Esophagus squamous epithelium (tissue), 5 donors: ENCODE data around the gene GLYATL3. TPM values are rescaled to one million over a fixed set of nuclear protein-coding genes. Genes with fewer than 3 reads are reported as not detected.

Experiments used
- DNase-seq: peaks from one replicate; lab custom pipeline; 2025; lab: John Stamatoyannopoulos, UW
- H3K27ac ChIP-seq, 4 donors: fragments of 200-600 bp; sonication (generic); one replicate each; pipeline ENCODE4 v1.5.1; 2016 to 2019; ENCODE audit warnings: mild to moderate bottlenecking in 1 of 4
- H3K27me3 ChIP-seq, 4 donors: fragments of 200-600 bp; sonication (generic); 1 replicate in 3 of 4; 2 replicates in 1 of 4; pipeline versions ENCODE4 v1.5.1 to v1.6.0; 2017 to 2021; ENCODE audit warnings: antibody characterized with exemption in 1 of 4
- H3K36me3 ChIP-seq, 3 donors: fragments of 200-600 bp; sonication (generic); one replicate each; pipeline ENCODE4 v1.5.1; 2016 to 2019
- H3K4me1 ChIP-seq, 3 donors: fragments of 200-600 bp; sonication (generic); one replicate each; pipeline ENCODE4 v1.5.1; 2017 to 2019
- H3K4me3 ChIP-seq, 4 donors: fragments of 200-600 bp; sonication (generic); 1 replicate in 3 of 4; 2 replicates in 1 of 4; pipeline ENCODE4 v1.5.1; 2016 to 2019; ENCODE audit warnings: mild to moderate bottlenecking in 2 of 4, moderate library complexity in 1 of 4
- H3K9me3 ChIP-seq, 3 donors: fragments of 200-600 bp; sonication (generic); one replicate each; pipeline ENCODE4 v1.5.1; 2016 to 2019
- CTCF ChIP-seq, 6 experiments: fragments of 450-650 bp in 4 of 6; fragments of 200-600 bp in 2 of 6; sonication (generic) in 2 of 6; IDR thresholded peaks; one replicate each; pipeline ENCODE4 v1.5.1; 2016 to 2019; ENCODE audit warnings: antibody characterized with exemption in 6 of 6, mild to moderate bottlenecking in 4 of 6, moderate library complexity in 4 of 6
- POLR2A ChIP-seq, 4 donors: fragments of 450-650 bp; IDR thresholded peaks; one replicate each; pipeline ENCODE4 v1.6.1; 2017; ENCODE audit warnings: antibody characterized with exemption in 4 of 4, mild to moderate bottlenecking in 4 of 4, moderate library complexity in 3 of 4
- WGBS, 2 donors: methylation state at CpG; one replicate each; pipeline ENCODE4 v1.1.5; 2018; 5-methylcytosine and 5-hydroxymethylcytosine counted together
- intact Hi-C: fragments of 100-400 bp; cut with DNase I; formaldehyde crosslinking; loops from one replicate; pipeline ENCODE4 v1.15.0; 2022
- total RNA-seq, 4 donors: library from RNA; depleted of rRNA; stranded (reverse); fragments of >200 nt; gene quantifications; one replicate each; pipeline ENCODE4 v1.1.0, GENCODE V29; 2016
- donor health status: DM: yes; HTN: yes; CAD: no.

The GLYATL3 gene
- total RNA-seq, 4 donors from 2014 or later = not detected

GRCh38 chr6:49557177-49557576 lies 57.5 kb downstream of the GLYATL3 start:
- Histone ChIP-seq H3K4me1 (peaks cover 0 to 50% (median 7%) of the 10 kb centered on the region in 3 donors), H3K27ac (peak overlapping the region; percentile 63 to 80 (median 77)), H3K4me3 (no peak overlapping the region), H3K36me3 (no peaks in the 10 kb centered on the region), H3K9me3 (no peaks in the 10 kb centered on the region), H3K27me3 (no peaks in the 10 kb centered on the region)
- no peak for TF ChIP-seq POLR2A (IDR thresholded peaks at IDR 0.05)
- no peak for TF ChIP-seq CTCF (IDR thresholded peaks at IDR 0.05)
- intact Hi-C loops = no loop called here
- no peak for DNase-seq
- WGBS, 2 donors = 75 to 82% methylated on average over 3 of the region's 3 CpGs

GRCh38 chr6:49558238-49558637 lies 58.5 kb downstream of the GLYATL3 start:
- no peak overlapping the region for H3K27ac ChIP-seq
- no peaks in the 10 kb centered on the region for H3K36me3 ChIP-seq
- no peaks in the 10 kb centered on the region for H3K9me3 ChIP-seq
- H3K4me1 ChIP-seq = peaks cover 0 to 40% (median 7%) of the 10 kb centered on the region in 3 donors
- no peak overlapping the region for H3K4me3 ChIP-seq
- no peak for DNase-seq
- no peaks in the 10 kb centered on the region for H3K27me3 ChIP-seq
- intact Hi-C loops = no loop called here
- TF ChIP-seq POLR2A (IDR thresholded peaks at IDR 0.05) (no peak), CTCF (IDR thresholded peaks at IDR 0.05) (no peak)

GRCh38 chr6:49563006-49563886 lies 63.5 kb downstream of the GLYATL3 start:
- no peak overlapping the region for H3K4me3 ChIP-seq
- H3K27me3 ChIP-seq = no peaks in the 10 kb centered on the region
- no peak for DNase-seq
- peaks cover 0 to 3% (median 0%) of the 10 kb centered on the region in 3 donors for H3K4me1 ChIP-seq
- no peaks in the 10 kb centered on the region for H3K36me3 ChIP-seq
- no peak overlapping the region for H3K27ac ChIP-seq
- intact Hi-C loops = no loop called here
- 68 to 86% methylated on average over 2 to 4 of the region's 5 CpGs for WGBS, 2 donors
- H3K9me3 ChIP-seq = no peaks in the 10 kb centered on the region
- TF ChIP-seq CTCF (IDR thresholded peaks at IDR 0.05) (no peak), POLR2A (IDR thresholded peaks at IDR 0.05) (no peak)

- H3K27me3 ChIP-seq = no peaks in the 10 kb centered on the region
- H3K9me3 ChIP-seq = no peaks in the 10 kb centered on the region
- intact Hi-C loops = no loop called here
- no peak for DNase-seq
- no peaks in the 10 kb centered on the region for H3K36me3 ChIP-seq
- H3K27ac ChIP-seq = no peak overlapping the region
- H3K4me1 ChIP-seq = peaks cover 0 to 3% (median 0%) of the 10 kb centered on the region in 3 donors
- 58 to 92% methylated on average over 1 of the region's 1 CpG for WGBS, 2 donors
- H3K4me3 ChIP-seq = no peak overlapping the region
- TF ChIP-seq CTCF (IDR thresholded peaks at IDR 0.05) (no peak), POLR2A (IDR thresholded peaks at IDR 0.05) (no peak)
Observed at GRCh38 chr6:49564552-49564951, 64.8 kb downstream of the GLYATL3 start.

- TF ChIP-seq POLR2A (IDR thresholded peaks at IDR 0.05) (no peak), CTCF (IDR thresholded peaks at IDR 0.05) (no peak)
- 51 to 54% methylated on average over 2 of the region's 2 CpGs for WGBS, 2 donors
- intact Hi-C loops = no loop called here
Observed at GRCh38 chr6:49565261-49565660, 65.5 kb downstream of the GLYATL3 start.

More at GRCh38 chr6:49565261-49565660, 65.5 kb downstream of the GLYATL3 start:
- no peak for DNase-seq
- Histone ChIP-seq H3K27me3 (no peaks in the 10 kb centered on the region), H3K9me3 (no peaks in the 10 kb centered on the region), H3K4me3 (no peak overlapping the region), H3K4me1 (peaks cover 0 to 3% (median 0%) of the 10 kb centered on the region in 3 donors), H3K27ac (peak overlapping the region in 1 of 4 donors; percentile 31), H3K36me3 (no peaks in the 10 kb centered on the region)
